HepG2 (cell line): ENCODE data around the gene NSF. TPM values are rescaled to one million over a fixed set of nuclear protein-coding genes. Genes with fewer than 3 reads are reported as not detected.
A peak's percentile ranks its signal among the peaks of the same experiment; 100 is the strongest.

Source experiments
- ATAC-seq: fragments of 200-7000 bp; cut with Tn5 transposase; 3 replicates; pipeline ENCODE4 v1.9.1; 2020; ENCODE audit warnings: mild to moderate bottlenecking, moderate library complexity
- BruUV-seq: library from RNA; stranded (reverse); fragments of 400-500 nt; replicated peaks from 2 replicates; lab custom pipeline; 2021; lab: Mats Ljungman, UMichigan
- CTCF ChIA-PET: fragments of 300-600 bp; formaldehyde crosslinking; extraction: SDS; loops from one replicate; lab custom pipeline; 2021; ENCODE audit warnings: low total read pairs, inconsistent platforms, low intra/inter-chr PET ratio; lab: Yijun Ruan, JAX
- POLR2A ChIA-PET: fragments of 350-600 bp; sonication (Branson Sonifier 250); formaldehyde crosslinking; loops from one replicate; lab custom pipeline; 2020; ENCODE audit warnings: antibody characterized with exemption, inconsistent platforms; lab: Yijun Ruan, JAX
- DNase-seq: peaks from one replicate; pipeline ENCODE4 v3.0.0-alpha.2; 2015; ENCODE audit warnings: low spot score
- FAIRE-seq: peaks from 3 replicates; lab custom pipeline; 2011; peaks lifted over from hg19 to GRCh38; lab: Jason Lieb, UNC
- H2AFZ ChIP-seq: one replicate; pipeline ENCODE4 v1.6.1; 2011; ENCODE audit warnings: low read length, inconsistent platforms
- H3K27ac ChIP-seq: fragments of 300-600 bp; 3 replicates; pipeline ENCODE4 v1.8.0; 2011; ENCODE audit warnings: mixed run types, mild to moderate bottlenecking, mixed read lengths, low read length, inconsistent platforms; ENCODE audit not compliant: insufficient read depth; ENCODE audit errors: extremely low read length
- H3K27me3 ChIP-seq, 2 experiments: fragments of 200-600 bp in 1 of 2; 2 replicates in 1 of 2; 3 replicates in 1 of 2; pipeline versions ENCODE4 v1.6.0 to v1.8.0; 2011; ENCODE audit warnings: low read length in 2 of 2, mild to moderate bottlenecking in 2 of 2, moderate library complexity in 2 of 2, inconsistent platforms in 1 of 2; ENCODE audit not compliant: insufficient read depth in 2 of 2, control insufficient read depth in 1 of 2
- H3K36me3 ChIP-seq, 2 experiments: fragments of 200-600 bp in 1 of 2; replicated peaks in 1 of 2; 2 replicates in 1 of 2; 3 replicates in 1 of 2; pipeline versions ENCODE4 v1.5.1 to v1.8.0; 2011; ENCODE audit warnings: low read length in 2 of 2, inconsistent platforms in 1 of 2; ENCODE audit not compliant: insufficient read depth in 2 of 2, control insufficient read depth in 1 of 2
- H3K4me1 ChIP-seq: 2 replicates; pipeline ENCODE4 v1.5.1; 2012; ENCODE audit warnings: low read length, inconsistent platforms; ENCODE audit not compliant: insufficient read depth
- H3K4me2 ChIP-seq: 2 replicates; pipeline ENCODE4 v1.6.0; 2011; ENCODE audit warnings: low read depth, low read length, inconsistent platforms
- H3K4me3 ChIP-seq, 3 experiments: fragments of 200-600 bp in 1 of 3; sonication (generic), shearing (Covaris generic) in 1 of 3; replicated peaks in 1 of 3; 2 replicates each; pipeline ENCODE4 v1.5.1; 2011 to 2016; ENCODE audit warnings: low read length in 3 of 3, inconsistent platforms in 2 of 3, low read depth in 2 of 3, mild to moderate bottlenecking in 2 of 3, control low read depth in 1 of 3, mixed read lengths in 1 of 3; ENCODE audit not compliant: insufficient read depth in 1 of 3
- H3K79me2 ChIP-seq: one replicate; pipeline ENCODE4 v1.6.1; 2011; ENCODE audit warnings: low read length, inconsistent platforms; ENCODE audit not compliant: insufficient read depth
- H3K9ac ChIP-seq: 2 replicates; pipeline ENCODE4 v1.6.0; 2011; ENCODE audit warnings: mild to moderate bottlenecking, low read depth, low read length, inconsistent platforms; ENCODE audit not compliant: insufficient read depth
- H3K9me3 ChIP-seq: 2 replicates; pipeline ENCODE4 v1.5.1; 2012; ENCODE audit warnings: mild to moderate bottlenecking, low read length
- H4K20me1 ChIP-seq: 2 replicates; pipeline ENCODE4 v1.6.0; 2011; ENCODE audit warnings: inconsistent platforms, mild to moderate bottlenecking, low read length, moderate library complexity; ENCODE audit not compliant: insufficient read depth
- BHLHE40 ChIP-seq: IDR thresholded peaks from 2 replicates; pipeline ENCODE4 v1.6.1; 2011; ENCODE audit warnings: low read length, improper control_type of control experiment
- ESRRA ChIP-seq: sonication (generic); formaldehyde crosslinking; IDR thresholded peaks from 2 replicates; pipeline ENCODE4 v1.5.1; 2020; ENCODE audit warnings: mild to moderate bottlenecking, low read depth, missing genetic modification reagents
- HOXD1 ChIP-seq: sonication (generic); formaldehyde crosslinking; IDR thresholded peaks from 2 replicates; pipeline ENCODE4 v1.5.0; 2020; ENCODE audit warnings: missing genetic modification reagents
- MAFF ChIP-seq: IDR thresholded peaks from 2 replicates; pipeline ENCODE4 v1.6.1; 2011; ENCODE audit warnings: low read depth, low read length, improper control_type of control experiment
- MAFK ChIP-seq, 2 experiments: IDR thresholded peaks in 1 of 2; conservative IDR thresholded peaks in 1 of 2; 2 replicates each; pipeline ENCODE4 v1.6.1; 2011; ENCODE audit warnings: improper control_type of control experiment in 2 of 2, low read length in 2 of 2
- NFE2 ChIP-seq: sonication (generic); formaldehyde crosslinking; IDR thresholded peaks from 2 replicates; pipeline ENCODE4 v1.4.0; 2020; ENCODE audit warnings: missing genetic modification reagents
- NFKB2 ChIP-seq: sonication (generic); formaldehyde crosslinking; IDR thresholded peaks from 2 replicates; pipeline ENCODE4 v1.4.0; 2020; ENCODE audit warnings: missing genetic modification reagents, borderline replicate concordance
- NFKBIZ ChIP-seq: IDR thresholded peaks from 2 replicates; pipeline ENCODE4 v1.6.1; 2018; ENCODE audit warnings: missing genetic modification reagents, missing compliant biosample characterization
- NR1H2 ChIP-seq: sonication (generic); formaldehyde crosslinking; IDR thresholded peaks from 2 replicates; pipeline ENCODE4 v1.8.1; 2022; ENCODE audit warnings: low read depth, missing genetic modification reagents, borderline replicate concordance
- PTBP1 ChIP-seq: fragments of 200-400 bp; formaldehyde crosslinking; IDR thresholded peaks from 2 replicates; pipeline ENCODE4 v1.6.1; 2018; ENCODE audit warnings: low read length, low read depth; ENCODE audit not compliant: poor library complexity, severe bottlenecking
- RXRA ChIP-seq: sonication (generic); formaldehyde crosslinking; IDR thresholded peaks from 2 replicates; pipeline ENCODE4 v1.5.1; 2020; ENCODE audit warnings: missing genetic modification reagents
- RXRB ChIP-seq: IDR thresholded peaks from 2 replicates; pipeline ENCODE4 v1.6.1; 2016; ENCODE audit warnings: borderline replicate concordance, missing genetic modification reagents, missing compliant biosample characterization
- SOX13 ChIP-seq, 3 experiments: fragments of 450-650 bp in 1 of 3; sonication (generic) in 1 of 3; formaldehyde crosslinking in 1 of 3; IDR thresholded peaks in 2 of 3; conservative IDR thresholded peaks in 1 of 3; 2 replicates each; pipeline versions ENCODE4 v1.5.0 to v1.6.1; 2016 to 2020; ENCODE audit warnings: antibody characterized with exemption in 1 of 3, mild to moderate bottlenecking in 1 of 3, missing compliant biosample characterization in 1 of 3, missing genetic modification reagents in 1 of 3, moderate library complexity in 1 of 3
- SOX6 ChIP-seq, 2 experiments: fragments of 450-650 bp in 1 of 2; sonication (generic) in 1 of 2; formaldehyde crosslinking in 1 of 2; IDR thresholded peaks; 2 replicates each; pipeline versions ENCODE4 v1.4.0 to v1.6.1; 2017 to 2020; ENCODE audit warnings: antibody characterized with exemption in 1 of 2, mild to moderate bottlenecking in 1 of 2, missing genetic modification reagents in 1 of 2
- ZC3H4 ChIP-seq: sonication (generic); formaldehyde crosslinking; IDR thresholded peaks from 2 replicates; pipeline ENCODE4 v1.4.0; 2020; ENCODE audit warnings: missing genetic modification reagents, borderline replicate concordance
- ZNF629 ChIP-seq: sonication (generic); formaldehyde crosslinking; conservative IDR thresholded peaks from 2 replicates; pipeline ENCODE4 v1.5.0; 2020; ENCODE audit warnings: missing genetic modification reagents
- WGBS: methylation state at CpG from one replicate; pipeline ENCODE4 v1.1.6; 2017; ENCODE audit warnings: low lambda C conversion rate; 5-methylcytosine and 5-hydroxymethylcytosine counted together
- in situ Hi-C: cut with HindIII; loops from 2 replicates; pipeline ENCODE4 v1.10.0; 2017; ENCODE audit warnings: low pct_unique_long_range_greater_than_20kb; ENCODE audit not compliant: extremely low pct_ligation_motif_present
- intact Hi-C: fragments of 100-400 bp; cut with micrococcal nuclease; formaldehyde crosslinking; loops from one replicate; pipeline ENCODE4 v1.10.0; 2022; ENCODE audit not compliant: unreplicated experiment
- polyA plus RNA-seq, 8 experiments: library from polyadenylated mRNA; depleted of rRNA in 3 of 8; stranded (reverse) in 7 of 8; unstranded in 1 of 8; fragments of >200 nt; fragmentation: Illumina TruSeq in 4 of 8; extraction: Trizol in 4 of 8; gene quantifications; 2 replicates each; pipeline versions ENCODE4 v1.2.1 to v1.2.3, GENCODE V29; 2011 to 2016; ENCODE audit warnings: low read depth in 4 of 8, missing spikeins in 1 of 8, mixed read lengths in 1 of 8; ENCODE audit not compliant: insufficient read depth in 1 of 8
- total RNA-seq, 5 experiments: library from RNA; depleted of rRNA; stranded (reverse); fragments of >200 nt; fragmentation: Illumina TruSeq; extraction: Trizol; gene quantifications; 2 replicates each; pipeline ENCODE4 v1.2.3, GENCODE V29; 2016; ENCODE audit warnings: low read depth in 1 of 5

NSF gene
- total and polyA plus RNA-seq, 2 of the 13 experiments (the other 11 are each of a cell fraction or from before 2014, with no cell fraction given): 21.9 to 37.8 TPM

DNA sequence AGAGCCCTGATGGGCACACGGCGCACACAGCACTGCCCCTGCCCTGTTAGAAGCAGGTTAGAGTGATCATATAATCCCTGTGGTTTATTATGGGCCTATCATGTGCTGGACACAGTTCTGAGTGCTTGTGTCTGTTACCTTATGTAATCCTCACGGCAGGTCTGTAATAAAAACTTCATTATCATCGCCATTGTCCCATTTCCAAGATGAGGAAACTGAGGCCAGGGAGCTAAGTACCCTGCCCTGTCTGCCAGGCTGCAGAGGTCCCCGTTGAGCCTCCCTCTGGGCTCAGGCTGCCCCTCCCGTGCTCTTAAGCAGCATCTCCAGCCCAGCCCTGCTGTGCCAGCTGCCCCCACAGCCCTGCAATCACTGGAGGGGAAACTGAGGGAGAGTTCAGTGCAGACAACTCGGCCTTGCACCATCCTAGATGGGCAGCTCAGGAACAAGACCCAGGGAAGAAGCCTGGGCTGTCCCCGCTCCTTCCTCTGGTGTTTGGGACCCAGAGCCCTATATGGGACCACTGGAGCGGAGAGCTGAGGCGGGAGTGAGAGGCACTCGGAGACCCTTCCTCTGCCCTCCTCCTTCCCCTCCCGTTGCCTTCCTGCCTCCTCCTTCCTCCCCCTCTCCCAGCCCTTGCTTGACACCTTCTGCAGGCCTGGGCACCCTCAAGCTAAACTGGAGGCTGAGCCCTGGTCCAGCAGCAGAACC is 186.0 kb downstream of the NSF start:
- intact Hi-C loops: no loop called here
- Histone ChIP-seq H3K9me3 (no peaks in the 10 kb centered on the region), H3K4me2 (no peak overlapping the region), H3K4me3 (no peak overlapping the region), H3K27ac (no peak overlapping the region), H4K20me1 (no peaks in the 10 kb centered on the region), H3K79me2 (no peaks in the 10 kb centered on the region), H3K9ac (no peak overlapping the region), H3K27me3 (peaks cover 0 to 16% of the 10 kb centered on the region in 2 experiments; a peak in 1 of 5 replicates)
- FAIRE-seq: no peak
- in situ Hi-C loops: loop anchor here (5.0 kb wide), 1 partner anchor 46 kb away; no protein-coding TSS in a partner anchor
- ChIA-PET POLR2A (no interaction called here), CTCF (no interaction called here)
- 50% methylated on average over 12 of the region's 12 CpGs for WGBS
- no peak for DNase-seq
- BruUV-seq: no TSS peak
- peak; percentile 76 for TF ChIP-seq ZNF629
- no peak for TF ChIP-seq NR1H2 (CRISPR knock-in tag)
- TF ChIP-seq, all 625 proteins: peak for 1
- Histone ChIP-seq H3K4me1 (peaks cover 47% of the 10 kb centered on the region), H3K36me3 (no peaks in the 10 kb centered on the region), H2AFZ (no peak overlapping the region)
- ATAC-seq: no peak

DNA sequence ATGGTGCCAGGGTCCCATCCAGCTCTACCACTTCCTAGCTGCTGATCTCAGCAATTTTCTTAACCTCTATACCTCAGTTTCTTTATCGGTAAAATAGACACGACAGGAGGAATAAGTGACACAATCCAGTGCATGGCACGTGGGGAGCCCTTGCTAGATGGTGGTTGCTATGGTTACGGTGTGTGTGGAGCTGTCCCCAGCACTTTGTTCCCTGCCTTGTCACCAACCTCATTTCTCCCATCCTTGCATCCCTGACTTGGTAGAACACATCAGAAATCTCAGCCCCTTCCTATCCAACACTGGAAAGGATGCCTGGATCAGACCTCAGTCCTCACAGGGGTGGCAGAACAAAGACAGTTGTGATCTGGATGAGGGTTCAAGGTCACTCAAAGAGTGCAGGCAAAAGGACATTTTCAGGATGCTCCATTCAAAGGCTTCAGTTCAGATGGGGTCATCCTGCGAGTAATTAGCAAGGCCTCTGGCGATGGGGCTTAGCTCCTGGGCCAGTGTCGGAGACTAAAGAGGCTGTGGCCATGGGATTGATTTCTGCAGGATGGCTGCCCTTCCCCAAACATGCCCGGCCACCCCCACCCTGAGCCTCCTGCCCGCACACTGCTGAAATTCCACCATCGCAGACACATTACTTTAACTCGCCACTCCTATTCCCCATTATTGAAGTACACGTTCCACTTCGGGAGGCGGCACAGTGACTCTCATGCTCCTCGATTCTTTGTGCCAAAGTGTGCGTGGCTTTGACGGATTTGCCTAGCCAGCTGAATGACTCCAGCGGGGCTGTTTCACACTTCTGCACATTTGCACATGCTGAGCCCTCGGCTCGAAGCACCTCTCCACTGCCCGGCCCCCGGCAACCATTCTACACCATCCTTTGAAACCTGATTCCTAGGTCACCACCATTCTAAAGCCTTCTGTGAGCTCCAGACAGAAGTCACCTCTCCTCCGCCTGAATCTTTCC is 187.8 kb downstream of the NSF start:
- WGBS: 43% methylated on average over 20 of the region's 23 CpGs
- Histone ChIP-seq H3K9me3 (no peaks in the 10 kb centered on the region), H4K20me1 (no peaks in the 10 kb centered on the region), H3K9ac (no peak overlapping the region), H3K4me2 (no peak overlapping the region), H3K4me1 (peaks cover 53% of the 10 kb centered on the region), H3K79me2 (no peaks in the 10 kb centered on the region), H3K27me3 (peaks cover 0 to 16% of the 10 kb centered on the region in 2 experiments; a peak in 1 of 5 replicates), H3K27ac (no peak overlapping the region), H2AFZ (no peak overlapping the region), H3K4me3 (no peak overlapping the region), H3K36me3 (no peaks in the 10 kb centered on the region)
- FAIRE-seq: no peak
- in situ Hi-C loops (loop anchor here (5.0 kb wide), 1 partner anchor 44 kb away; no protein-coding TSS in a partner anchor), intact Hi-C loops (no loop called here)
- ChIA-PET CTCF (no interaction called here), POLR2A (no interaction called here)
- no TSS peak for BruUV-seq
- DNase-seq: peak; percentile 53
- ATAC-seq: 0 out of 3 replicates have a peak, but pooled peaks have one; percentile 4
- TF ChIP-seq PTBP1 (no peak), MAFF (peak; percentile 90), SOX6 (IDR thresholded peaks at IDR 0.05) (no peak), SOX6 (CRISPR knock-in tag; IDR thresholded peaks at IDR 0.05) (peak; percentile 39), RXRA (peak; percentile 65; the same call in 1 of the 2 replicates), HOXD1 (CRISPR knock-in tag) (no peak), BHLHE40 (peak; percentile 83), ESRRA (CRISPR knock-in tag) (peak; percentile 56; the same call in 1 of the 2 replicates), NFKBIZ (CRISPR knock-in tag) (0 out of 2 replicates have a peak, but pooled peaks have one; percentile 3), RXRB (CRISPR knock-in tag) (peak; percentile 32; the same call in 1 of the 2 replicates), NFKB2 (CRISPR knock-in tag) (no peak), ZC3H4 (CRISPR knock-in tag) (peak; percentile 20; the same call in 1 of the 2 replicates), NFE2 (CRISPR knock-in tag) (no peak), SOX13 (IDR thresholded peaks at IDR 0.05) (no peak), SOX13 (CRISPR knock-in tag; conservative IDR thresholded peaks at IDR 0.05 in 1 of 2, IDR thresholded peaks at IDR 0.05 in 1 of 2) (0 out of 4 replicates have a peak, but pooled peaks of 1 of the 2 experiments have one; percentile 17), MAFK (conservative IDR thresholded peaks at IDR 0.05 in 1 of 2, IDR thresholded peaks at IDR 0.05 in 1 of 2; ENCODE audit: low read length in 2 of 2) (peak; percentile 95 to 96)
